ENCODE measurements around the gene NPAS3.

GRCh38 chr14:33375786-33376185 lies 437.1 kb downstream of the NPAS3 start:
- TF ChIP-seq EZH2 (conservative IDR thresholded peaks at IDR 0.05; ENCODE audit: low read depth, low read length) (no peak), ZNF18 (CRISPR knock-in tag; IDR thresholded peaks at IDR 0.05; ENCODE audit: insufficient replicate concordance) (no peak), AHR (CRISPR knock-in tag; IDR thresholded peaks at IDR 0.05) (no peak), POLR2A (IDR thresholded peaks at IDR 0.05; ENCODE audit: insufficient read depth in 1 of 2, low read depth in 2 of 2, low read length in 2 of 2) (no peak), MNT (IDR thresholded peaks at IDR 0.05) (no peak), SOX13 (IDR thresholded peaks at IDR 0.05) (no peak), SOX13 (CRISPR knock-in tag; conservative IDR thresholded peaks at IDR 0.05 in 1 of 2, IDR thresholded peaks at IDR 0.05 in 1 of 2) (no peak), NR2C2 (CRISPR knock-in tag; IDR thresholded peaks at IDR 0.05; ENCODE audit: borderline replicate concordance) (no peak), SIX4 (CRISPR knock-in tag; IDR thresholded peaks at IDR 0.05) (no peak), JUN (CRISPR knock-in tag; IDR thresholded peaks at IDR 0.05) (no peak), JUNB (CRISPR knock-in tag; IDR thresholded peaks at IDR 0.05; ENCODE audit: borderline replicate concordance) (no peak), ZNF75D (CRISPR knock-in tag; IDR thresholded peaks at IDR 0.05; ENCODE audit: borderline replicate concordance) (no peak), POLR2AphosphoS5 (IDR thresholded peaks at IDR 0.05; ENCODE audit: low read depth, low read length) (no peak)

Data from HepG2 (cell line).